WTC11 (cell line): Measurements from ENCODE around the gene RNF25.

Experiments used
- CTCF ChIP-seq: fragments of 200-600 bp; IDR thresholded peaks from 2 replicates; pipeline ENCODE4 v1.8.0; 2022; ENCODE audit warnings: antibody characterized with exemption
- STAT6 ChIP-seq: sonication (generic); formaldehyde crosslinking; conservative IDR thresholded peaks from 2 replicates; pipeline ENCODE4 v1.8.1; 2023; ENCODE audit warnings: mild to moderate bottlenecking, low read depth, missing genetic modification reagents, moderate library complexity
- USF1 ChIP-seq: sonication (generic); formaldehyde crosslinking; IDR thresholded peaks from 2 replicates; pipeline ENCODE4 v1.8.0; 2022; ENCODE audit warnings: mild to moderate bottlenecking, missing genetic modification reagents

GRCh38 chr2:218716070-218716469, 44.3 kb upstream of the RNF25 start:
- TF ChIP-seq STAT6 = no peak
- no peak for TF ChIP-seq USF1 (CRISPR knock-in tag)
- TF ChIP-seq CTCF = no peak
